WI38 (cell line): ENCODE results near the gene HSBP1.

Experiments
- H3K4me3 ChIP-seq: 2 replicates; pipeline ENCODE4 v1.5.1; 2011; ENCODE audit warnings: low read depth, mild to moderate bottlenecking, control low read depth, low read length
- CTCF ChIP-seq: IDR thresholded peaks from 2 replicates; pipeline ENCODE4 v1.5.1; 2012; ENCODE audit warnings: low read depth, mild to moderate bottlenecking, control low read depth, low read length

HSBP1 gene

DNA sequence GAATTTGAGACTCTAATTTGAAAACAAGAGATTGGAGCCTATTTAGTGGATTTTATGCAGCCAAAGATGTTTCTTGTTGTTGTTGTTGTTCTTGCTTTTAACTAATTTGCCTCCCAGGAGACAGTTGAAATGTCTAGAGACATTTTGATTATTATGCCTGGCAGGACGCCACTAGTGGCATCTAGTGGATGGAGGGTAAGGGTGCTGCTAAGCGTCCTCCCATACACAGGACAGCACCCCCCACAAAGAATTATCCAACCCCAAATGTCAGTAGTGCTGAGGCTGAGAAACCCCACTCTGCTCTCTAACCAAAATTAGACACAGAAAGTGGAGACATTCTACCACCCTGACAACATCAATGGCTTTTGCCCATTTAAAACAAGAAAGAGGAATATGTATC lies 15.4 kb upstream of the HSBP1 start:
- TF ChIP-seq CTCF: no peak
- no peak overlapping the region for H3K4me3 ChIP-seq

DNA sequence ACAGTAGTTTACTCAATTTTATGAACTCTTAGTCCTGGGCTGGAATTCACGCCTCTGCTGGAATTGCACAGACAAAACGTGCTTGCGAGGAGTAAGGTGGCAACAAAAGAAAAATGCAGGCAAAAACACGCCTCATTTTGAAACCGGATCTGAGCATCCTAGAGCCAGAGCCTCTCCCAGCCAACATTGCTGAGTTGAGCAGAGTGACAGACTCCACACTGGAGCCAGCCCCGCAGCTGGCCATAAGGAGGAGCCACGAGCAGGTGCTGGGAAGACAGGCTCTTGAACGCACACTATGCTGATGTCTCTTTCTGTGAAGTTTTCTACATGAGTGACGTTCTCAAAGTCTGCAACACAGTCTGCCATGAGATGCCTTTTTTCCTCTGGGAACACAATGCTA lies 14.6 kb upstream of the HSBP1 start:
- TF ChIP-seq CTCF: no peak
- no peak overlapping the region for H3K4me3 ChIP-seq

- no peak for TF ChIP-seq CTCF
- no peak overlapping the region for H3K4me3 ChIP-seq
Measured at GRCh38 chr16:83794860-83795554, 12.8 kb upstream of the HSBP1 start.

- no peak for TF ChIP-seq CTCF
- H3K4me3 ChIP-seq: no peak overlapping the region
Measured at GRCh38 chr16:83797013-83797412, 10.8 kb upstream of the HSBP1 start.

DNA sequence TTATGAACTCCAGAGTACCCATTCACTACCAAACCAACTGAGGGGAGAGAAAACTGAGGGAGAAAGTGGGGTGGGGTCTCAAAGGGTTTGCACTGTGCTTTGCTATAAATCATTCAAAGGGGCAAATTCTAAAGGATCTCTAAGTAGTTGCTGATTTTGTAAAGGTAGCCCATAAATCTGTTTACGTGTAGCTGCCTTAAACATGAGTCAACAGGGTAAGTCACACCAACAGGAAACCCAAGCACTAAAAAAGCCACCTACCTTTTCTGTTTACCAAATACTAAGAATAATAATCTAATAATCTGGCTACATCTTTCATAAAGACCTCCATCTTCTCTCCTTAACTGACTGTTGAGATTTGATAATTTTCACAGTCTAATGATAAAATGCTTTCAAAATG lies 8.4 kb upstream of the HSBP1 start:
- TF ChIP-seq CTCF: no peak
- H3K4me3 ChIP-seq: no peak overlapping the region

DNA sequence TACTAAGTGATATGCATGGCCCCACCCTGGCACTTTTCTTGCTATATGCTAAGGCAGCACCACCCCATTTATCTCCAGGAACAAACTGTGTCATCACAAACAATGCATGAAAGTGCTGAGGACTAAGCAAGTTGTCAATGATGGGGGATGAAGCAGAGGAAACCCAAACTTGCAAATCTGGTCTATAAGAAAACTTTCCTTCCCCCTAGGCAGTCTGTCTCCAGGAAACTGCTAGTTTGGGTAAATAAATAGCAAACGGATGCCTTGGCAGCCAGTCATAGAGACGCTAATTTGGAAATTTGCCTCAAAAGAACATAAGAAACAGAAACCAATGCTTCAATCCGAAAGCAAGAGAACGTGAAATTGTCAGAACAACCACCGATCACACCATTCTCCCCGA lies 5.6 kb upstream of the HSBP1 start:
- H3K4me3 ChIP-seq: peak overlapping the region; percentile 51
- TF ChIP-seq CTCF: no peak

DNA sequence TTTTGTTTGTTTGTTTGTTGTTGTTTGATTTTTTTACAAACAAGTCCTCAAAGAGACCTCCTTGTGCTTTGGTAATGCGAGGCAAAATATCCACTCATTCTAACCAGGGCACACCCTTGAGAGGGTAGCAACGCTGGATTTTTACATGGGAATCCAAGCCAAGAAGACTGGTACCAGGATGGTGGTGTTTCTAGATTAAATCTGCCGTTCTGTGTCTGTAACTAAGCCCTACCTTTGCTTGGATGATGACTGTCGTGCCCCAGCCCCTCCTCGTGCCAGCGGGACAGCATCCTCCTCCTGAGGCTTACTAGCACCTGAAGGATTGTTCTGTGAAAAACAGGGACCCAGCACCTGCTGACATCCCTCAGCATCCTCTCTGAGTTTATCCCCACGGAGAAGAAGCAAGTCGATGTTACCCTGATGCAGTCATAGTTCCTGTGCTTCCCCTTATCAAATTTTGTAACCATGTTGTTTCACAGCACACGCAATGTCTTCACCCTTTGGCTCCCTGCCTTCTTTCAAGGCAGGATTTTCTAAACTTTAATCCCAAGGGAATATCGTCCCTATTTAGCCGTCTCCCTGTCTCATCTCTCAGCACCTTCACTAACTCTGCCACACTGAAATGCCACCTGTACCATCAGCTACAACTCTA lies 5.1 kb upstream of the HSBP1 start:
- no peak for TF ChIP-seq CTCF
- peak overlapping the region; percentile 51 for H3K4me3 ChIP-seq
